ENCODE results near the gene PLEKHS1. TPM values are rescaled to one million over a fixed set of nuclear protein-coding genes. Genes with fewer than 3 reads are reported as not detected.
"Not testable (repeated sequence)": the region's sequence is repeated elsewhere in the genome, so short reads cannot be mapped to it uniquely, and the experiment has no call there.

PLEKHS1 gene
- total RNA-seq, 1 experiment from 2014 or later, result not detected

GRCh38 chr10:113775686-113776294 lies 24.3 kb downstream of the PLEKHS1 start:
- DNase-seq (ENCODE audit: low read depth), result no peak
- in situ Hi-C loops (cut with HindIII; ENCODE audit: low pct_unique_long_range_greater_than_20kb, low sequenced_read_pairs), result no loop called here

- in situ Hi-C loops (cut with HindIII; ENCODE audit: low pct_unique_long_range_greater_than_20kb, low sequenced_read_pairs), result no loop called here
- DNase-seq (ENCODE audit: low read depth), result no peak
These were observed 25.1 kb downstream of the PLEKHS1 start for GRCh38 chr10:113776553-113776952.

GRCh38 chr10:113780681-113781250 lies 29.3 kb downstream of the PLEKHS1 start:
- no peak for DNase-seq (ENCODE audit: low read depth)
- in situ Hi-C loops (cut with HindIII; ENCODE audit: low pct_unique_long_range_greater_than_20kb, low sequenced_read_pairs), result no loop called here

- in situ Hi-C loops (cut with HindIII; ENCODE audit: low pct_unique_long_range_greater_than_20kb, low sequenced_read_pairs), result no loop called here
- DNase-seq (ENCODE audit: low read depth), result no peak
These were observed 30.9 kb downstream of the PLEKHS1 start for GRCh38 chr10:113782367-113782766.

GRCh38 chr10:113782986-113783704 lies 31.7 kb downstream of the PLEKHS1 start:
- in situ Hi-C loops (cut with HindIII; ENCODE audit: low pct_unique_long_range_greater_than_20kb, low sequenced_read_pairs), result no loop called here
- DNase-seq (ENCODE audit: low read depth), result no peak

- DNase-seq (ENCODE audit: low read depth), result peak; percentile 50
- in situ Hi-C loops (cut with HindIII; ENCODE audit: low pct_unique_long_range_greater_than_20kb, low sequenced_read_pairs), result no loop called here
These were observed 37.2 kb downstream of the PLEKHS1 start for GRCh38 chr10:113788604-113789083.

GRCh38 chr10:113791691-113792090 lies 40.2 kb downstream of the PLEKHS1 start:
- in situ Hi-C loops (cut with HindIII; ENCODE audit: low pct_unique_long_range_greater_than_20kb, low sequenced_read_pairs), result no loop called here
- DNase-seq (ENCODE audit: low read depth), result no peak

- in situ Hi-C loops (cut with HindIII; ENCODE audit: low pct_unique_long_range_greater_than_20kb, low sequenced_read_pairs), result no loop called here
- DNase-seq (ENCODE audit: low read depth), result no peak
These were observed 50.1 kb downstream of the PLEKHS1 start for GRCh38 chr10:113801569-113801968.

- no peak for DNase-seq (ENCODE audit: low read depth)
- in situ Hi-C loops (cut with HindIII; ENCODE audit: low pct_unique_long_range_greater_than_20kb, low sequenced_read_pairs), result no loop called here
These were observed 51.5 kb downstream of the PLEKHS1 start for GRCh38 chr10:113802997-113803396.

- DNase-seq (ENCODE audit: low read depth), result no peak
- in situ Hi-C loops (cut with HindIII; ENCODE audit: low pct_unique_long_range_greater_than_20kb, low sequenced_read_pairs), result no loop called here
These were observed 55.0 kb downstream of the PLEKHS1 start for GRCh38 chr10:113806503-113806902.

- no peak for DNase-seq (ENCODE audit: low read depth)
- in situ Hi-C loops (cut with HindIII; ENCODE audit: low pct_unique_long_range_greater_than_20kb, low sequenced_read_pairs), result no loop called here
These were observed 56.7 kb downstream of the PLEKHS1 start for GRCh38 chr10:113808168-113808567.

- DNase-seq (ENCODE audit: low read depth); in situ Hi-C loops (cut with HindIII; ENCODE audit: low pct_unique_long_range_greater_than_20kb, low sequenced_read_pairs): not testable (repeated sequence)
These were observed 63.2 kb downstream of the PLEKHS1 start for GRCh38 chr10:113814700-113815099.

GRCh38 chr10:113819989-113820388 lies 68.5 kb downstream of the PLEKHS1 start:
- no peak for DNase-seq (ENCODE audit: low read depth)
- in situ Hi-C loops (cut with HindIII; ENCODE audit: low pct_unique_long_range_greater_than_20kb, low sequenced_read_pairs), result no loop called here

GRCh38 chr10:113820507-113820906 lies 69.0 kb downstream of the PLEKHS1 start:
- in situ Hi-C loops (cut with HindIII; ENCODE audit: low pct_unique_long_range_greater_than_20kb, low sequenced_read_pairs), result no loop called here

GRCh38 chr10:113821306-113821705 lies 69.8 kb downstream of the PLEKHS1 start:
- DNase-seq (ENCODE audit: low read depth); in situ Hi-C loops (cut with HindIII; ENCODE audit: low pct_unique_long_range_greater_than_20kb, low sequenced_read_pairs): not testable (repeated sequence)

More at GRCh38 chr10:113820507-113820906, 69.0 kb downstream of the PLEKHS1 start:
- no peak for DNase-seq (ENCODE audit: low read depth)

GRCh38 chr10:113822174-113822573 lies 70.7 kb downstream of the PLEKHS1 start:
- in situ Hi-C loops (cut with HindIII; ENCODE audit: low pct_unique_long_range_greater_than_20kb, low sequenced_read_pairs), result no loop called here
- no peak for DNase-seq (ENCODE audit: low read depth)

- in situ Hi-C loops (cut with HindIII; ENCODE audit: low pct_unique_long_range_greater_than_20kb, low sequenced_read_pairs), result no loop called here
- no peak for DNase-seq (ENCODE audit: low read depth)
These were observed 71.9 kb downstream of the PLEKHS1 start for GRCh38 chr10:113823389-113823788.

- in situ Hi-C loops (cut with HindIII; ENCODE audit: low pct_unique_long_range_greater_than_20kb, low sequenced_read_pairs), result no loop called here
- no peak for DNase-seq (ENCODE audit: low read depth)
These were observed 74.3 kb downstream of the PLEKHS1 start for GRCh38 chr10:113825791-113826190.

- peak; percentile 6 for DNase-seq (ENCODE audit: low read depth)
These were observed 77.1 kb downstream of the PLEKHS1 start for GRCh38 chr10:113828567-113828966.

More at GRCh38 chr10:113828567-113828966, 77.1 kb downstream of the PLEKHS1 start:
- in situ Hi-C loops (cut with HindIII; ENCODE audit: low pct_unique_long_range_greater_than_20kb, low sequenced_read_pairs), result not testable (repeated sequence)

Data from Caki2 (cell line).